ENCODE measurements around the gene APOA5. TPM values are rescaled to one million over a fixed set of nuclear protein-coding genes. Genes with fewer than 3 reads are reported as not detected.
A peak's percentile ranks its signal among the peaks of the same experiment; 100 is the strongest.

Gene APOA5
- total and polyA plus RNA-seq, 2 of the 13 experiments (the other 11 are each of a cell fraction or from before 2014, with no cell fraction given) = 44.0 to 49.1 TPM

DNA sequence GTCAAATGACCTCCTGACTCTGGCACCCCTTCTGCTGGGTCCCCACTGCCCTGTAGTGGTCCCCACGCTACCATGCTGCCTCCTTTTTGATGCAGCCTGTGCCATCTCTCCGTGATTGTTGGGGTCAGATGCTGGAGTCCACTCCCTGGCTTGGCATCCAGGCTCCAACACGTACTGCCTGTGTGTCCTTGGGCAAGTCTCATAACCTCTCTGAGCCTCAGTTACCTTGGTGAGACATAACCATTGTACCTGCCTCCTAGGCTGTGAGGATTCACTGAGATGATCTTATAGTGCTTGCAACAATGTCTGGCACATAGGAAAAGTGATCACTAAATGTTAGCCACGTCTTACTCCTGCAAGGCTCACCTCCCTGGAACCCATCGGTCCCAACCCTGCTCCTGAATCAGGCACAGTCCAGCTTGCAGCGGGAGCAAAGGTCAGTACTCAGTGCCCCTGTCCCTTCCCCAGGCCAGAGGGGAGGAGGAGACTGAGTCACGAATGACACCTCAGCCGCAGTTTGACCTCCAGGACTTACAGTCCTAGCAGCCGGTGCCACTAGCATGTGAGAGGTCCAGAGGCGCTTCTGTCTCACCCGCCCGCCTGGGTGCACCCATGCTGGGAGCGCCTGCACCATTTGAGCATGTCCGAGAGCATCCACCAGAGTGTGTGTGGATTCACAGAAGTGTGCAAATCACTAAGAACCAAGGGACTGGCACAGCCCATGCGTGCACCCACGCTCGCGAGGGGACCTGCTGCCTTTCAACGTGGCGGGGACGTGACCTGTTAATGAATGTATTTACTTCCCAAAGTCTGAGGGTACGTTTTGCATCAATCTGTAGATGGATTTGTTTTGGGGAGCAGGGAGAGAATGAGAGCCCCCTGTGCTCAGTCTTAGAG is 34.4 kb upstream of the APOA5 start (continued):
- TF ChIP-seq ZSCAN9 (CRISPR knock-in tag; IDR thresholded peaks at IDR 0.05; ENCODE audit: borderline replicate concordance) (no peak; the same call in 1 of the 2 replicates), KMT2A (CRISPR knock-in tag; IDR thresholded peaks at IDR 0.05) (no peak), HDAC6 (IDR thresholded peaks at IDR 0.05; ENCODE audit: low read depth, low read length) (no peak), ZNF546 (CRISPR knock-in tag; conservative IDR thresholded peaks at IDR 0.05) (0 out of 2 replicates have a peak, but pooled peaks have one; percentile 25), ZFP36L1 (CRISPR knock-in tag; IDR thresholded peaks at IDR 0.05) (no peak), SP2 (CRISPR knock-in tag; IDR thresholded peaks at IDR 0.05) (no peak), ZFY (CRISPR knock-in tag; IDR thresholded peaks at IDR 0.05) (no peak), ARID2 (CRISPR knock-in tag; IDR thresholded peaks at IDR 0.05; ENCODE audit: borderline replicate concordance) (no peak), ZNF256 (CRISPR knock-in tag; conservative IDR thresholded peaks at IDR 0.05) (no peak), ERF (CRISPR knock-in tag; IDR thresholded peaks at IDR 0.05) (no peak), KDM5B (CRISPR knock-in tag; IDR thresholded peaks at IDR 0.05; ENCODE audit: borderline replicate concordance) (no peak; the same call in 1 of the 2 replicates), TEAD3 (CRISPR knock-in tag; optimal IDR thresholded peaks at IDR 0.05; ENCODE audit: borderline replicate concordance) (no peak), ZNF326 (CRISPR knock-in tag; IDR thresholded peaks at IDR 0.05; ENCODE audit: borderline replicate concordance) (no peak), YEATS4 (CRISPR knock-in tag; IDR thresholded peaks at IDR 0.05; ENCODE audit: borderline replicate concordance) (no peak), ZNF777 (CRISPR knock-in tag; IDR thresholded peaks at IDR 0.05) (no peak), ZMYM3 (CRISPR knock-in tag; IDR thresholded peaks at IDR 0.05) (peak; percentile 98), ZFP41 (CRISPR knock-in tag; IDR thresholded peaks at IDR 0.05; ENCODE audit: borderline replicate concordance) (no peak), MBD4 (IDR thresholded peaks at IDR 0.05; ENCODE audit: borderline replicate concordance, low read length) (no peak), NR2F2 (IDR thresholded peaks at IDR 0.05; ENCODE audit: borderline replicate concordance, low read depth) (no peak)
- TF ChIP-seq, protein P1, sequence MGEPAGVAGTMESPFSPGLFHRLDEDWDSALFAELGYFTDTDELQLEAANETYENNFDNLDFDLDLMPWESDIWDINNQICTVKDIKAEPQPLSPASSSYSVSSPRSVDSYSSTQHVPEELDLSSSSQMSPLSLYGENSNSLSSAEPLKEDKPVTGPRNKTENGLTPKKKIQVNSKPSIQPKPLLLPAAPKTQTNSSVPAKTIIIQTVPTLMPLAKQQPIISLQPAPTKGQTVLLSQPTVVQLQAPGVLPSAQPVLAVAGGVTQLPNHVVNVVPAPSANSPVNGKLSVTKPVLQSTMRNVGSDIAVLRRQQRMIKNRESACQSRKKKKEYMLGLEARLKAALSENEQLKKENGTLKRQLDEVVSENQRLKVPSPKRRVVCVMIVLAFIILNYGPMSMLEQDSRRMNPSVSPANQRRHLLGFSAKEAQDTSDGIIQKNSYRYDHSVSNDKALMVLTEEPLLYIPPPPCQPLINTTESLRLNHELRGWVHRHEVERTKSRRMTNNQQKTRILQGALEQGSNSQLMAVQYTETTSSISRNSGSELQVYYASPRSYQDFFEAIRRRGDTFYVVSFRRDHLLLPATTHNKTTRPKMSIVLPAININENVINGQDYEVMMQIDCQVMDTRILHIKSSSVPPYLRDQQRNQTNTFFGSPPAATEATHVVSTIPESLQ (CRISPR knock-in tag; conservative IDR thresholded peaks at IDR 0.05) = no peak
- TF ChIP-seq, protein P2, sequence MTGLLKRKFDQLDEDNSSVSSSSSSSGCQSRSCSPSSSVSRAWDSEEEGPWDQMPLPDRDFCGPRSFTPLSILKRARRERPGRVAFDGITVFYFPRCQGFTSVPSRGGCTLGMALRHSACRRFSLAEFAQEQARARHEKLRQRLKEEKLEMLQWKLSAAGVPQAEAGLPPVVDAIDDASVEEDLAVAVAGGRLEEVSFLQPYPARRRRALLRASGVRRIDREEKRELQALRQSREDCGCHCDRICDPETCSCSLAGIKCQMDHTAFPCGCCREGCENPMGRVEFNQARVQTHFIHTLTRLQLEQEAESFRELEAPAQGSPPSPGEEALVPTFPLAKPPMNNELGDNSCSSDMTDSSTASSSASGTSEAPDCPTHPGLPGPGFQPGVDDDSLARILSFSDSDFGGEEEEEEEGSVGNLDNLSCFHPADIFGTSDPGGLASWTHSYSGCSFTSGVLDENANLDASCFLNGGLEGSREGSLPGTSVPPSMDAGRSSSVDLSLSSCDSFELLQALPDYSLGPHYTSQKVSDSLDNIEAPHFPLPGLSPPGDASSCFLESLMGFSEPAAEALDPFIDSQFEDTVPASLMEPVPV (CRISPR knock-in tag; IDR thresholded peaks at IDR 0.05) = no peak
- TF ChIP-seq, protein P3, sequence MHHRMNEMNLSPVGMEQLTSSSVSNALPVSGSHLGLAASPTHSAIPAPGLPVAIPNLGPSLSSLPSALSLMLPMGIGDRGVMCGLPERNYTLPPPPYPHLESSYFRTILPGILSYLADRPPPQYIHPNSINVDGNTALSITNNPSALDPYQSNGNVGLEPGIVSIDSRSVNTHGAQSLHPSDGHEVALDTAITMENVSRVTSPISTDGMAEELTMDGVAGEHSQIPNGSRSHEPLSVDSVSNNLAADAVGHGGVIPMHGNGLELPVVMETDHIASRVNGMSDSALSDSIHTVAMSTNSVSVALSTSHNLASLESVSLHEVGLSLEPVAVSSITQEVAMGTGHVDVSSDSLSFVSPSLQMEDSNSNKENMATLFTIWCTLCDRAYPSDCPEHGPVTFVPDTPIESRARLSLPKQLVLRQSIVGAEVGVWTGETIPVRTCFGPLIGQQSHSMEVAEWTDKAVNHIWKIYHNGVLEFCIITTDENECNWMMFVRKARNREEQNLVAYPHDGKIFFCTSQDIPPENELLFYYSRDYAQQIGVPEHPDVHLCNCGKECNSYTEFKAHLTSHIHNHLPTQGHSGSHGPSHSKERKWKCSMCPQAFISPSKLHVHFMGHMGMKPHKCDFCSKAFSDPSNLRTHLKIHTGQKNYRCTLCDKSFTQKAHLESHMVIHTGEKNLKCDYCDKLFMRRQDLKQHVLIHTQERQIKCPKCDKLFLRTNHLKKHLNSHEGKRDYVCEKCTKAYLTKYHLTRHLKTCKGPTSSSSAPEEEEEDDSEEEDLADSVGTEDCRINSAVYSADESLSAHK (CRISPR knock-in tag; IDR thresholded peaks at IDR 0.05; ENCODE audit: borderline replicate concordance) = no peak
- TF ChIP-seq, protein P4, sequence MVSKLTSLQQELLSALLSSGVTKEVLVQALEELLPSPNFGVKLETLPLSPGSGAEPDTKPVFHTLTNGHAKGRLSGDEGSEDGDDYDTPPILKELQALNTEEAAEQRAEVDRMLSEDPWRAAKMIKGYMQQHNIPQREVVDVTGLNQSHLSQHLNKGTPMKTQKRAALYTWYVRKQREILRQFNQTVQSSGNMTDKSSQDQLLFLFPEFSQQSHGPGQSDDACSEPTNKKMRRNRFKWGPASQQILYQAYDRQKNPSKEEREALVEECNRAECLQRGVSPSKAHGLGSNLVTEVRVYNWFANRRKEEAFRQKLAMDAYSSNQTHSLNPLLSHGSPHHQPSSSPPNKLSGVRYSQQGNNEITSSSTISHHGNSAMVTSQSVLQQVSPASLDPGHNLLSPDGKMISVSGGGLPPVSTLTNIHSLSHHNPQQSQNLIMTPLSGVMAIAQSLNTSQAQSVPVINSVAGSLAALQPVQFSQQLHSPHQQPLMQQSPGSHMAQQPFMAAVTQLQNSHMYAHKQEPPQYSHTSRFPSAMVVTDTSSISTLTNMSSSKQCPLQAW (CRISPR knock-in tag; IDR thresholded peaks at IDR 0.05) = no peak

Measured in HepG2 (cell line).